ENCODE data around the gene NES. TPM values are rescaled to one million over a fixed set of nuclear protein-coding genes. Genes with fewer than 3 reads are reported as not detected.

NES gene
- total and polyA plus RNA-seq, 2 experiments from 2014 or later = 25.0 to 95.9 TPM

DNA sequence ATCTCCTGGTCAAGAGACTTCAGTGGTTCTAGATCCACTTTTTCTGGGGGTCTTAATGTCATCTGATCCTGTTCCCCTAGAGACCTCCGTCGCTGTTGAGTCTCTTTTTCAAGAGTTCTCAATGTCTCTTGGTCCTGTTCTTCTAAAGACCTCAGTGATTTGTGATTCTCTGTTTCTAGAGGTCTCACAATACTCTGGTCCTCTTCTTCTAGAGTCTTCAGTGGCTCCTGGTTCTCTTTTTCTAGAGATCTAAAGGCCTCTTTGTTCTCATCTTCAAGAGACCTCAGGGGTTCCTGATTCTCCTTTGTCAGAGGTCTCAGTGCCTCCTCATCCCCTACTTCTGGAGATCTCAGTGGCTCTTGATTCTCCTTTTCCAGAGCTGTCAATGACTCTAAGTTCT, 5.4 kb downstream of the NES start (continued):
- TF ChIP-seq, protein P1, sequence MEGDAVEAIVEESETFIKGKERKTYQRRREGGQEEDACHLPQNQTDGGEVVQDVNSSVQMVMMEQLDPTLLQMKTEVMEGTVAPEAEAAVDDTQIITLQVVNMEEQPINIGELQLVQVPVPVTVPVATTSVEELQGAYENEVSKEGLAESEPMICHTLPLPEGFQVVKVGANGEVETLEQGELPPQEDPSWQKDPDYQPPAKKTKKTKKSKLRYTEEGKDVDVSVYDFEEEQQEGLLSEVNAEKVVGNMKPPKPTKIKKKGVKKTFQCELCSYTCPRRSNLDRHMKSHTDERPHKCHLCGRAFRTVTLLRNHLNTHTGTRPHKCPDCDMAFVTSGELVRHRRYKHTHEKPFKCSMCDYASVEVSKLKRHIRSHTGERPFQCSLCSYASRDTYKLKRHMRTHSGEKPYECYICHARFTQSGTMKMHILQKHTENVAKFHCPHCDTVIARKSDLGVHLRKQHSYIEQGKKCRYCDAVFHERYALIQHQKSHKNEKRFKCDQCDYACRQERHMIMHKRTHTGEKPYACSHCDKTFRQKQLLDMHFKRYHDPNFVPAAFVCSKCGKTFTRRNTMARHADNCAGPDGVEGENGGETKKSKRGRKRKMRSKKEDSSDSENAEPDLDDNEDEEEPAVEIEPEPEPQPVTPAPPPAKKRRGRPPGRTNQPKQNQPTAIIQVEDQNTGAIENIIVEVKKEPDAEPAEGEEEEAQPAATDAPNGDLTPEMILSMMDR (conservative IDR thresholded peaks at IDR 0.05; ENCODE audit: low read depth in 2 of 2) = no peak
- TF ChIP-seq EZH2 (IDR thresholded peaks at IDR 0.05; ENCODE audit: low read depth, unreplicated experiment) (no peak), REST (IDR thresholded peaks at IDR 0.05; ENCODE audit: unreplicated experiment) (no peak), CREB1 (CRISPR knock-in tag; IDR thresholded peaks at IDR 0.05; ENCODE audit: low read depth) (no peak)

DNA sequence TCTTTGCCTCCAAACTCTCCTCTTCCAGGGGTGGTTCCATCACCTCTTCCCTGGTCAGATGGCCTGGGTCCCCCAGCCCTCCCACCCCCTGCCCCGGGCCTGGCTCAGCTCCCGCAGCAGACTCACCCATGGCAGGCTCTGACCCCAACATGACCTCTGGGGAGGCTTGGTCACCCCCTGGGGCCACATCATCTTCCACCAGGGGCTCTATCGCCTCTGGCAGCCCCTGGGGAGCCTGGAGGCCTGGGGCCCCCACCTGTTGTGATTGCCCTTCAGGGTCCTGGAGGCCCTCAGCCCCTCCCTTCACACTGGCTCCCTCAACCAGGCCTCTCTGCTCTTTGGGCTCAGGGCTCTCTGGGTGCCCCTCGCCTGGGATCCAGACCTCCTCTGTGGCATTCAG, 6.4 kb downstream of the NES start:
- DNase-seq (ENCODE audit: low spot score) = no peak
- no peak overlapping the region for H3K4me2 ChIP-seq
- H3F3A ChIP-seq (replicated peaks; ENCODE audit: low read depth) = peaks cover 33% of the 10 kb centered on the region; the same call in 1 of the 2 replicates
- peaks cover 86% of the 10 kb centered on the region for H3K4me1 Mint-ChIP-seq
- peaks cover 9% of the 10 kb centered on the region for H3K9me3 Mint-ChIP-seq
- H3K4me1 ChIP-seq (ENCODE audit: insufficient read depth) = peaks cover 70% of the 10 kb centered on the region
- H3K79me2 ChIP-seq (replicated peaks; ENCODE audit: insufficient read depth) = peaks cover 37% of the 10 kb centered on the region
- H3K9me2 ChIP-seq (ENCODE audit: insufficient read depth) = peaks cover 12% of the 10 kb centered on the region
- peak overlapping the region; percentile 4; the same call in 1 of the 3 replicates for H3K4me3 Mint-ChIP-seq
- H3K27ac ChIP-seq (ENCODE audit: low read depth) = no peak overlapping the region
- peaks cover 19% of the 10 kb centered on the region for H3K36me3 ChIP-seq (ENCODE audit: insufficient read depth)
- H3K36me3 Mint-ChIP-seq (ENCODE audit: low read depth) = peaks cover 46% of the 10 kb centered on the region
- H3K27ac Mint-ChIP-seq = no peak overlapping the region
- no peak overlapping the region for H3K4me3 ChIP-seq
- H3K27me3 ChIP-seq (ENCODE audit: insufficient read depth) = peaks cover 5% of the 10 kb centered on the region
- no peaks in the 10 kb centered on the region; the same call in 1 of the 2 replicates for H4K20me1 ChIP-seq (replicated peaks; ENCODE audit: insufficient read depth)
- no peak for ATAC-seq
- H2AFZ ChIP-seq = no peak overlapping the region
- peaks cover 33% of the 10 kb centered on the region for H3K27me3 Mint-ChIP-seq (ENCODE audit: insufficient read depth, low read depth, poor library complexity)
- TF ChIP-seq NANOG (IDR thresholded peaks at IDR 0.05; ENCODE audit: borderline replicate concordance) (no peak), CREB1 (CRISPR knock-in tag; IDR thresholded peaks at IDR 0.05; ENCODE audit: low read depth) (no peak), EZH2 (IDR thresholded peaks at IDR 0.05; ENCODE audit: low read depth, unreplicated experiment) (no peak), EZH2phosphoT487 (IDR thresholded peaks at IDR 0.05; ENCODE audit: unreplicated experiment) (no peak)
- TF ChIP-seq, protein P2, sequence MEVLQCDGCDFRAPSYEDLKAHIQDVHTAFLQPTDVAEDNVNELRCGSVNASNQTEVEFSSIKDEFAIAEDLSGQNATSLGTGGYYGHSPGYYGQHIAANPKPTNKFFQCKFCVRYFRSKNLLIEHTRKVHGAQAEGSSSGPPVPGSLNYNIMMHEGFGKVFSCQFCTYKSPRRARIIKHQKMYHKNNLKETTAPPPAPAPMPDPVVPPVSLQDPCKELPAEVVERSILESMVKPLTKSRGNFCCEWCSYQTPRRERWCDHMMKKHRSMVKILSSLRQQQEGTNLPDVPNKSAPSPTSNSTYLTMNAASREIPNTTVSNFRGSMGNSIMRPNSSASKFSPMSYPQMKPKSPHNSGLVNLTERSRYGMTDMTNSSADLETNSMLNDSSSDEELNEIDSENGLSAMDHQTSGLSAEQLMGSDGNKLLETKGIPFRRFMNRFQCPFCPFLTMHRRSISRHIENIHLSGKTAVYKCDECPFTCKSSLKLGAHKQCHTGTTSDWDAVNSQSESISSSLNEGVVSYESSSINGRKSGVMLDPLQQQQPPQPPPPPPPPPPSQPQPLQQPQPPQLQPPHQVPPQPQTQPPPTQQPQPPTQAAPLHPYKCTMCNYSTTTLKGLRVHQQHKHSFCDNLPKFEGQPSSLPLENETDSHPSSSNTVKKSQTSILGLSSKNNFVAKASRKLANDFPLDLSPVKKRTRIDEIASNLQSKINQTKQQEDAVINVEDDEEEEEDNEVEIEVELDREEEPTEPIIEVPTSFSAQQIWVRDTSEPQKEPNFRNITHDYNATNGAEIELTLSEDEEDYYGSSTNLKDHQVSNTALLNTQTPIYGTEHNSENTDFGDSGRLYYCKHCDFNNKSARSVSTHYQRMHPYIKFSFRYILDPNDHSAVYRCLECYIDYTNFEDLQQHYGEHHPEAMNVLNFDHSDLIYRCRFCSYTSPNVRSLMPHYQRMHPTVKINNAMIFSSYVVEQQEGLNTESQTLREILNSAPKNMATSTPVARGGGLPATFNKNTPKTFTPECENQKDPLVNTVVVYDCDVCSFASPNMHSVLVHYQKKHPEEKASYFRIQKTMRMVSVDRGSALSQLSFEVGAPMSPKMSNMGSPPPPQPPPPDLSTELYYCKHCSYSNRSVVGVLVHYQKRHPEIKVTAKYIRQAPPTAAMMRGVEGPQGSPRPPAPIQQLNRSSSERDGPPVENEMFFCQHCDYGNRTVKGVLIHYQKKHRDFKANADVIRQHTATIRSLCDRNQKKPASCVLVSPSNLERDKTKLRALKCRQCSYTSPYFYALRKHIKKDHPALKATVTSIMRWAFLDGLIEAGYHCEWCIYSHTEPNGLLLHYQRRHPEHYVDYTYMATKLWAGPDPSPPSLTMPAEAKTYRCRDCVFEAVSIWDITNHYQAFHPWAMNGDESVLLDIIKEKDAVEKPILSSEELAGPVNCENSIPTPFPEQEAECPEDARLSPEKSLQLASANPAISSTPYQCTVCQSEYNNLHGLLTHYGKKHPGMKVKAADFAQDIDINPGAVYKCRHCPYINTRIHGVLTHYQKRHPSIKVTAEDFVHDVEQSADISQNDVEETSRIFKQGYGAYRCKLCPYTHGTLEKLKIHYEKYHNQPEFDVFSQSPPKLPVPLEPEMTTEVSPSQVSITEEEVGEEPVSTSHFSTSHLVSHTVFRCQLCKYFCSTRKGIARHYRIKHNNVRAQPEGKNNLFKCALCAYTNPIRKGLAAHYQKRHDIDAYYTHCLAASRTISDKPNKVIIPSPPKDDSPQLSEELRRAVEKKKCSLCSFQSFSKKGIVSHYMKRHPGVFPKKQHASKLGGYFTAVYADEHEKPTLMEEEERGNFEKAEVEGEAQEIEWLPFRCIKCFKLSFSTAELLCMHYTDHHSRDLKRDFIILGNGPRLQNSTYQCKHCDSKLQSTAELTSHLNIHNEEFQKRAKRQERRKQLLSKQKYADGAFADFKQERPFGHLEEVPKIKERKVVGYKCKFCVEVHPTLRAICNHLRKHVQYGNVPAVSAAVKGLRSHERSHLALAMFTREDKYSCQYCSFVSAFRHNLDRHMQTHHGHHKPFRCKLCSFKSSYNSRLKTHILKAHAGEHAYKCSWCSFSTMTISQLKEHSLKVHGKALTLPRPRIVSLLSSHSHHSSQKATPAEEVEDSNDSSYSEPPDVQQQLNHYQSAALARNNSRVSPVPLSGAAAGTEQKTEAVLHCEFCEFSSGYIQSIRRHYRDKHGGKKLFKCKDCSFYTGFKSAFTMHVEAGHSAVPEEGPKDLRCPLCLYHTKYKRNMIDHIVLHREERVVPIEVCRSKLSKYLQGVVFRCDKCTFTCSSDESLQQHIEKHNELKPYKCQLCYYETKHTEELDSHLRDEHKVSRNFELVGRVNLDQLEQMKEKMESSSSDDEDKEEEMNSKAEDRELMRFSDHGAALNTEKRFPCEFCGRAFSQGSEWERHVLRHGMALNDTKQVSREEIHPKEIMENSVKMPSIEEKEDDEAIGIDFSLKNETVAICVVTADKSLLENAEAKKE (CRISPR knock-in tag; IDR thresholded peaks at IDR 0.05) = no peak
- TF ChIP-seq, protein P1 (conservative IDR thresholded peaks at IDR 0.05; ENCODE audit: low read depth in 2 of 2) = no peak
